Ishikawa (cell line): ENCODE results near the gene COL15A1.

Experiments
- CEBPB ChIP-seq: IDR thresholded peaks from 2 replicates; pipeline ENCODE4 v1.6.1; 2012
- CREB1 ChIP-seq: IDR thresholded peaks from 2 replicates; pipeline ENCODE4 v1.6.1; 2012; ENCODE audit warnings: low read depth
- EGR1 ChIP-seq: IDR thresholded peaks from 2 replicates; pipeline ENCODE4 v1.6.1; 2012
- EP300 ChIP-seq: IDR thresholded peaks from 2 replicates; pipeline ENCODE4 v1.6.1; 2012; ENCODE audit warnings: borderline replicate concordance
- FOXM1 ChIP-seq: IDR thresholded peaks from 2 replicates; pipeline ENCODE4 v1.6.1; 2012; ENCODE audit warnings: low read depth, borderline replicate concordance
- NFIC ChIP-seq: IDR thresholded peaks from 2 replicates; pipeline ENCODE4 v1.6.1; 2012
- RAD21 ChIP-seq: IDR thresholded peaks from 2 replicates; pipeline ENCODE4 v1.6.1; 2012; ENCODE audit warnings: low read depth
- TAF1 ChIP-seq: IDR thresholded peaks from 2 replicates; pipeline ENCODE4 v1.6.1; 2012; ENCODE audit warnings: low read depth, mild to moderate bottlenecking
- TCF12 ChIP-seq: IDR thresholded peaks from 2 replicates; pipeline ENCODE4 v1.6.1; 2012; ENCODE audit warnings: low read depth
- TEAD4 ChIP-seq: IDR thresholded peaks from 2 replicates; pipeline ENCODE4 v1.6.1; 2012
- YY1 ChIP-seq: IDR thresholded peaks from 2 replicates; pipeline ENCODE4 v1.6.1; 2012; ENCODE audit warnings: low read depth
- ZBTB7A ChIP-seq: IDR thresholded peaks from 2 replicates; pipeline ENCODE4 v1.6.1; 2012; ENCODE audit warnings: low read depth
- TF ChIP-seq, protein P1 (sequence below): IDR thresholded peaks from 2 replicates; pipeline ENCODE4 v1.6.1; 2012; ENCODE audit warnings: low read depth, mild to moderate bottlenecking
- TF ChIP-seq, protein P2 (sequence below): IDR thresholded peaks from 2 replicates; pipeline ENCODE4 v1.6.1; 2012
- TF ChIP-seq, protein P3 (sequence below): IDR thresholded peaks from 2 replicates; pipeline ENCODE4 v1.6.1; 2012

Gene COL15A1

DNA sequence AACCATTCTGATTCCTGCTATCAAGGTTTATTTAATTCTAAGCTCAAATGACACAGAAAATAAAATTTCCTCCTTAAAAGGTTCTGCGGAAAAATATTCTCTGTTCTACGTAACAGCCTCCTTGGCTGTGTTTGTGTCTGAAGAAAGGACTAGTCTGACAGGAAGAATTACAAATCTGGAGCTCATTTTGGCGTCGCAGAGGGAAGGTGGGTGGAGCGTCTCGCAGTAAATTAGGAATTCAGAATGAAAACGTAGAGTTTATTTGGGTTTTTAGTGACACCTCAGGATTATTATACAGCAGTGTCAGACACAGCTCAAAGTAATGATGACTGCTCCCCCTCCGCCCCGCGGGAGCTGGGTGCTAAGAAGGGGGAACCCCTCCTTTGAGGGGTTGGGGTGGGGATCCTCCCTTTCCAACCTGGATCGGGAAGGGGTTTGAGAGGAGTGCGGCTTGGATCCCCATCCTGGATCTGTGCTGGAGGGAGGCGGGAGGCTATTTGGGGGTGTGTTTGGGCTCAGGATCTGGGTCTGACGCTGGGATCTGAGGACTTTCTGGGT lies 160.3 kb downstream of the COL15A1 start:
- TF ChIP-seq EP300 (no peak), TCF12 (no peak), YY1 (no peak), NFIC (no peak), RAD21 (no peak), EGR1 (no peak), CREB1 (no peak), CEBPB (no peak), ZBTB7A (no peak), TAF1 (no peak)
- TF ChIP-seq, protein P1, sequence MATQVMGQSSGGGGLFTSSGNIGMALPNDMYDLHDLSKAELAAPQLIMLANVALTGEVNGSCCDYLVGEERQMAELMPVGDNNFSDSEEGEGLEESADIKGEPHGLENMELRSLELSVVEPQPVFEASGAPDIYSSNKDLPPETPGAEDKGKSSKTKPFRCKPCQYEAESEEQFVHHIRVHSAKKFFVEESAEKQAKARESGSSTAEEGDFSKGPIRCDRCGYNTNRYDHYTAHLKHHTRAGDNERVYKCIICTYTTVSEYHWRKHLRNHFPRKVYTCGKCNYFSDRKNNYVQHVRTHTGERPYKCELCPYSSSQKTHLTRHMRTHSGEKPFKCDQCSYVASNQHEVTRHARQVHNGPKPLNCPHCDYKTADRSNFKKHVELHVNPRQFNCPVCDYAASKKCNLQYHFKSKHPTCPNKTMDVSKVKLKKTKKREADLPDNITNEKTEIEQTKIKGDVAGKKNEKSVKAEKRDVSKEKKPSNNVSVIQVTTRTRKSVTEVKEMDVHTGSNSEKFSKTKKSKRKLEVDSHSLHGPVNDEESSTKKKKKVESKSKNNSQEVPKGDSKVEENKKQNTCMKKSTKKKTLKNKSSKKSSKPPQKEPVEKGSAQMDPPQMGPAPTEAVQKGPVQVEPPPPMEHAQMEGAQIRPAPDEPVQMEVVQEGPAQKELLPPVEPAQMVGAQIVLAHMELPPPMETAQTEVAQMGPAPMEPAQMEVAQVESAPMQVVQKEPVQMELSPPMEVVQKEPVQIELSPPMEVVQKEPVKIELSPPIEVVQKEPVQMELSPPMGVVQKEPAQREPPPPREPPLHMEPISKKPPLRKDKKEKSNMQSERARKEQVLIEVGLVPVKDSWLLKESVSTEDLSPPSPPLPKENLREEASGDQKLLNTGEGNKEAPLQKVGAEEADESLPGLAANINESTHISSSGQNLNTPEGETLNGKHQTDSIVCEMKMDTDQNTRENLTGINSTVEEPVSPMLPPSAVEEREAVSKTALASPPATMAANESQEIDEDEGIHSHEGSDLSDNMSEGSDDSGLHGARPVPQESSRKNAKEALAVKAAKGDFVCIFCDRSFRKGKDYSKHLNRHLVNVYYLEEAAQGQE: no peak
- TF ChIP-seq, protein P2, sequence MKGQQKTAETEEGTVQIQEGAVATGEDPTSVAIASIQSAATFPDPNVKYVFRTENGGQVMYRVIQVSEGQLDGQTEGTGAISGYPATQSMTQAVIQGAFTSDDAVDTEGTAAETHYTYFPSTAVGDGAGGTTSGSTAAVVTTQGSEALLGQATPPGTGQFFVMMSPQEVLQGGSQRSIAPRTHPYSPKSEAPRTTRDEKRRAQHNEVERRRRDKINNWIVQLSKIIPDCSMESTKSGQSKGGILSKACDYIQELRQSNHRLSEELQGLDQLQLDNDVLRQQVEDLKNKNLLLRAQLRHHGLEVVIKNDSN: no peak

DNA sequence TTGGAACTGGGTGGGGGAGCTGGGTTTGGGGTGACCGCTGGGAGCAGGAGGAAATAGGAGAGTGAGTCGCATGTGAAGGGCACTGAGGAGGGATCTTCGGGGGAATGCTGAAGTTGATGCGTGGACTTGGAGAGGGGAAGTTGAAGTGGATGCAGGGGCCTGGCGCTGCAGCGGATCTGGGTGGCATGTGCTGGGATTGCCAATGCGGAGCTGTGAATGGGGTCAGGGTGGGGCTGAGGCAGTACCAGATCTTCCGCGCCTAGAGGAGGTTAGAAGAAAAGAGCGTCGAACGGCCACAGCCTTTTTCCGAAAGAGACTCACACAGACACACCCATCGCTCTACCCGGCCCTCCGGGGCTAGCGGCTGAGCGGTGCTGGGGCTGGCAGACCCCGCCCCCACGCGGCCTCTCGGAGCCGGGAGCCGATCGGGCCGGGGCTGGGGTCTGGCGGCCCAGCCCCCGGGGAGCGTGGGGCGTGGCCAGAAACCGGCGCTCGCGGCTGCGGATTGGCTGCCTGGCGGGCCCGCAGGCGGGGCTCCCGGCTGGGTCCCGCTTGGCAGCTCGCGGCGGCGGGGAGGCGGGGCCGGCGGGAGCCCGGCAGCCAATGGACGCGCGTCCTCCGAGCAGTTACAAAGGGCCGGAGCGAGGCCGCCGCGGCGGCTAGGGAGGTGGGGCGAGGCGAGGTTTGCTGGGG lies 160.9 kb downstream of the COL15A1 start, which contains the start of gene TGFBR1:
Gene TGFBR1, plus strand, starts transcription at position 655 of the 693 bp plus-strand sequence. CDS start 93 bp downstream, outside the sequence.
- TF ChIP-seq NFIC: no peak; the same call in 1 of the 2 replicates
- TF ChIP-seq RAD21: no peak
- TF ChIP-seq FOXM1: no peak
- no peak for TF ChIP-seq EGR1
- no peak for TF ChIP-seq TEAD4
- TF ChIP-seq, protein P3, sequence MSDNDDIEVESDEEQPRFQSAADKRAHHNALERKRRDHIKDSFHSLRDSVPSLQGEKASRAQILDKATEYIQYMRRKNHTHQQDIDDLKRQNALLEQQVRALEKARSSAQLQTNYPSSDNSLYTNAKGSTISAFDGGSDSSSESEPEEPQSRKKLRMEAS: peak; percentile 51; the same call in 1 of the 2 replicates
- TF ChIP-seq, protein P2: 0 out of 2 replicates have a peak, but pooled peaks have one; percentile 24
- TF ChIP-seq, protein P1: no peak
- TF ChIP-seq TCF12: no peak
- peak; percentile 55; the same call in 1 of the 2 replicates for TF ChIP-seq ZBTB7A
- TF ChIP-seq EP300: no peak
- TF ChIP-seq CREB1: no peak
- no peak for TF ChIP-seq CEBPB
- TF ChIP-seq TAF1: peak; percentile 38; the same call in 1 of the 2 replicates
- TF ChIP-seq YY1: no peak

DNA sequence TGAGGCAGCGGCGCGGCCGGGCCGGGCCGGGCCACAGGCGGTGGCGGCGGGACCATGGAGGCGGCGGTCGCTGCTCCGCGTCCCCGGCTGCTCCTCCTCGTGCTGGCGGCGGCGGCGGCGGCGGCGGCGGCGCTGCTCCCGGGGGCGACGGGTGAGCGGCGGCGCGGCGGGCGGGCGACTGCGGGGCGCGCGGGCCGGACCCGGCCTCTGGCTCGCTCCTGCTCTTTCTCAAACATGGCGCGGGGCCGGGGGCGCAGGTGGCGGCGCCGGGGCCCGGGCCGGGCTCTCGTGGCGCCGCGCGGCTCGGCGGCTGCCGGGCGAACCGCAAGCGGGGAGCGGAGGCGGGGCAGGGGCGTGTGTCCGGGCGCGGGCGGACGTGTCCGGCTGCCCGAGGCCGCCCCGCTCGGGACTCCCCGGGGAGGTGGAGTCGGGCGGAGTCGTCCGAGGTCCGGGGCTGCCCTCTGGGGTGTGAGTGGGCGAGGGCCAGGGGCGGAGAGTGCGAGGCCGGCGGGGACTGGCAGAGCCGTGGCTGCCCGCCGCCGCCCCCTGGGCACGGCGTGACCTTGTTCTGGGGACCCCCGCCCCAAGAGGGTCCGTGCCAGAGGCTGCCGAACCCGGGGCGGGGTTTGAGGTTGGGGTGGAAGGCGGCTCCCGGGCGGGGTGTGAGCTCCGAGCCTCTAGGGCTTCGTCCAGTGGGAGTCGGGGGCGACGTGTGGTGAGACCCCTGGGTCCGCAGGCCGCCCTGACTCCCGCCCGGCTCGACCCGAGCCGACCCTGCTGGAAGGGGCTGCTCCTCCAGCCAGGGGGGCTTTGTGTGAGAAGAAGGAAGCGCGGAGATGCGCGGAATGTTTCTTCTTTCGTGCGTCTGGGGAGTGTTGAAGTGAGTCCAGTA lies 161.7 kb downstream of the COL15A1 start:
- TF ChIP-seq CREB1 (no peak), EGR1 (peak; percentile 86), ZBTB7A (peak; percentile 82), NFIC (no peak), YY1 (no peak; the same call in 1 of the 2 replicates), TEAD4 (no peak), TCF12 (0 out of 2 replicates have a peak, but pooled peaks have one; percentile 0), EP300 (no peak), RAD21 (no peak), TAF1 (no peak), FOXM1 (no peak), CEBPB (no peak)
- TF ChIP-seq, protein P1: no peak
- TF ChIP-seq, protein P2: no peak
- TF ChIP-seq, protein P3: peak; percentile 29
